Smooth muscle cell (in vitro differentiated cells): Measurements from ENCODE around the gene TGM2. TPM values are rescaled to one million over a fixed set of nuclear protein-coding genes. Genes with fewer than 3 reads are reported as not detected.
A peak's percentile ranks its signal among the peaks of the same experiment; 100 is the strongest.

ENCODE experiments used
- DNase-seq: peaks from one replicate; lab custom pipeline; 2025; ENCODE audit not compliant: unreplicated experiment; lab: John Stamatoyannopoulos, UW
- H2AFZ ChIP-seq: fragments of 200-600 bp; sonication (generic); 2 replicates; pipeline ENCODE4 v1.6.0; 2016; ENCODE audit warnings: antibody characterized with exemption, low read depth, mild to moderate bottlenecking
- H3F3A ChIP-seq: fragments of 200-600 bp; sonication (generic); 2 replicates; pipeline ENCODE4 v1.6.0; 2017; ENCODE audit warnings: antibody characterized with exemption, low read depth
- H3K27ac ChIP-seq: fragments of 200-600 bp; sonication (generic); 2 replicates; pipeline ENCODE4 v1.5.1; 2016; ENCODE audit warnings: low read depth, mild to moderate bottlenecking
- H3K27me3 ChIP-seq: fragments of 200-600 bp; sonication (generic); 2 replicates; pipeline ENCODE4 v1.6.1; 2016; ENCODE audit warnings: low read depth, mild to moderate bottlenecking
- H3K36me3 ChIP-seq: fragments of 200-600 bp; sonication (generic); 2 replicates; pipeline ENCODE4 v1.5.1; 2016; ENCODE audit warnings: low read depth
- H3K4me1 ChIP-seq: fragments of 200-600 bp; sonication (generic); 2 replicates; pipeline ENCODE4 v1.5.1; 2016; ENCODE audit warnings: low read depth
- H3K4me2 ChIP-seq: fragments of 200-600 bp; sonication (generic); 2 replicates; pipeline ENCODE4 v1.6.0; 2016; ENCODE audit warnings: mild to moderate bottlenecking
- H3K4me3 ChIP-seq: fragments of 200-600 bp; sonication (generic); 2 replicates; pipeline ENCODE4 v1.5.1; 2016; ENCODE audit warnings: mild to moderate bottlenecking
- H3K79me2 ChIP-seq: fragments of 200-600 bp; sonication (generic); 2 replicates; pipeline ENCODE4 v1.6.0; 2016; ENCODE audit warnings: low read depth, mild to moderate bottlenecking
- H3K9ac ChIP-seq: fragments of 200-600 bp; sonication (generic); 2 replicates; pipeline ENCODE4 v1.6.0; 2016; ENCODE audit warnings: low read depth
- H3K9me3 ChIP-seq: fragments of 200-600 bp; sonication (generic); replicated peaks from 2 replicates; pipeline ENCODE4 v1.5.1; 2016; ENCODE audit warnings: low read depth
- H4K20me1 ChIP-seq: fragments of 200-600 bp; sonication (generic); 2 replicates; pipeline ENCODE4 v1.6.0; 2016; ENCODE audit warnings: low read depth
- WGBS: methylation state at CpG from one replicate; pipeline ENCODE4 v1.1.7; 2016; ENCODE audit warnings: low lambda C conversion rate; 5-methylcytosine and 5-hydroxymethylcytosine counted together
- polyA plus RNA-seq: library from polyadenylated mRNA; unstranded; fragments of >200 nt; fragmentation: Nextera tagmentation; extraction: Ambion mirVana; gene quantifications from 2 replicates; pipeline ENCODE4 v1.2.1, GENCODE V29; 2016
- total RNA-seq: library from RNA; depleted of rRNA; stranded (reverse); fragments of >200 nt; gene quantifications from 2 replicates; pipeline ENCODE4 v1.2.3, GENCODE V29; 2014
- TF ChIP-seq, protein P1 (sequence below): fragments of 200-600 bp; sonication (generic); IDR thresholded peaks from 2 replicates; pipeline ENCODE4 v1.5.1; 2017; ENCODE audit warnings: borderline replicate concordance, mild to moderate bottlenecking, antibody characterized with exemption; ENCODE audit not compliant: insufficient read depth, poor library complexity, severe bottlenecking

TGM2 gene
- total RNA-seq (53.6 and 72.0 TPM in 2 replicates), polyA plus RNA-seq (41.7 and 85.6 TPM in 2 replicates)

DNA sequence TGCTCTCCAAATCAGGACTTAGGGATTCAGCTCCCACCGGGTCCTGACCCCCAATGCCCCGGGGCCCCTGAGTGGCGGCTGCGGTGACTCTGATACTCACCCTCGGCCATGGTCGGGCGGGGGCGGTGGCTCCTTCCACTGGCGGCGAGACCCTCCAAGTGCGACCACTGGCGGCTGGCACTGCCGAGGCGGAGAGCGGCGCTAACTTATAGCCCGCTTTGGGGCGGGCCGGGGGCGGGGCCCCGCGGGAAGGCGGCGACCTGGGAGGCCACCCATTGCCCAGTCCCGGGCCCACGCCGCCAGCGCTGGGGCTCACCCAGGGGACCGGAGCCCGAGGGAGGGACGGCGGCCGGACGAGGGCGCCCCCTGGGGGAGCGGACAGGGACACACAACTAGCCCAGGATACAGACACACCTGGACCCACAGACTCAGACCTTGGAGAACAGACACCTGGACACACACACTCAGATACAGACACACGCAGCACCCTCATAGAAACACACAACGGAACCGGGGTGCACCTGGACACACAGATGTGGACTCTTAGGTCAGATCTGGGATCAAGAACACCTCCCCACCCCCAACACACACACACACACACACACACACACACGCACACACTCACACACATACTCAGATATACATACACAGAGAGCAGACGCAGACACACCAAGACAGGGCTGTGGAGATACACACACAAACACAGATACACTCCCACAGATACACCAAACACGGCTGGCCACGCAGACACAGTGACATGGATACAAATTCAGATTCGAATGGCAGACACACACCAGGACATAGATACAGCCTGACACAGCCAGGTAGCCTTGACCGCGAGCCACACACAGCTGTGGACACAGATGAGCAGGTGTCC is at the start of gene TGM2:
TGM2 (minus strand) TSS at position 182 of the 877 bp plus-strand sequence; CDS start at position 110, 72 bp downstream.
- peaks cover 9% of the 10 kb centered on the region for H3F3A ChIP-seq
- no peak within 1 kb of the TSS for H3K9ac ChIP-seq
- H3K4me2 ChIP-seq: peak within 1 kb of the TSS; percentile 84
- TF ChIP-seq, protein P1, sequence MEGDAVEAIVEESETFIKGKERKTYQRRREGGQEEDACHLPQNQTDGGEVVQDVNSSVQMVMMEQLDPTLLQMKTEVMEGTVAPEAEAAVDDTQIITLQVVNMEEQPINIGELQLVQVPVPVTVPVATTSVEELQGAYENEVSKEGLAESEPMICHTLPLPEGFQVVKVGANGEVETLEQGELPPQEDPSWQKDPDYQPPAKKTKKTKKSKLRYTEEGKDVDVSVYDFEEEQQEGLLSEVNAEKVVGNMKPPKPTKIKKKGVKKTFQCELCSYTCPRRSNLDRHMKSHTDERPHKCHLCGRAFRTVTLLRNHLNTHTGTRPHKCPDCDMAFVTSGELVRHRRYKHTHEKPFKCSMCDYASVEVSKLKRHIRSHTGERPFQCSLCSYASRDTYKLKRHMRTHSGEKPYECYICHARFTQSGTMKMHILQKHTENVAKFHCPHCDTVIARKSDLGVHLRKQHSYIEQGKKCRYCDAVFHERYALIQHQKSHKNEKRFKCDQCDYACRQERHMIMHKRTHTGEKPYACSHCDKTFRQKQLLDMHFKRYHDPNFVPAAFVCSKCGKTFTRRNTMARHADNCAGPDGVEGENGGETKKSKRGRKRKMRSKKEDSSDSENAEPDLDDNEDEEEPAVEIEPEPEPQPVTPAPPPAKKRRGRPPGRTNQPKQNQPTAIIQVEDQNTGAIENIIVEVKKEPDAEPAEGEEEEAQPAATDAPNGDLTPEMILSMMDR: peak; percentile 85
- H3K9me3 ChIP-seq: no peaks in the 10 kb centered on the region
- H3K36me3 ChIP-seq: no peaks in the 10 kb centered on the region
- DNase-seq: peak; percentile 35
- H2AFZ ChIP-seq: peak within 1 kb of the TSS; percentile 20
- H4K20me1 ChIP-seq: no peaks in the 10 kb centered on the region
- no peak within 1 kb of the TSS for H3K27ac ChIP-seq
- no peaks in the 10 kb centered on the region for H3K4me1 ChIP-seq
- no peaks in the 10 kb centered on the region for H3K27me3 ChIP-seq
- no peaks in the 10 kb centered on the region for H3K79me2 ChIP-seq
- peak within 1 kb of the TSS; percentile 59 for H3K4me3 ChIP-seq
- WGBS: 55% methylated on average over 12 of the region's 46 CpGs

DNA sequence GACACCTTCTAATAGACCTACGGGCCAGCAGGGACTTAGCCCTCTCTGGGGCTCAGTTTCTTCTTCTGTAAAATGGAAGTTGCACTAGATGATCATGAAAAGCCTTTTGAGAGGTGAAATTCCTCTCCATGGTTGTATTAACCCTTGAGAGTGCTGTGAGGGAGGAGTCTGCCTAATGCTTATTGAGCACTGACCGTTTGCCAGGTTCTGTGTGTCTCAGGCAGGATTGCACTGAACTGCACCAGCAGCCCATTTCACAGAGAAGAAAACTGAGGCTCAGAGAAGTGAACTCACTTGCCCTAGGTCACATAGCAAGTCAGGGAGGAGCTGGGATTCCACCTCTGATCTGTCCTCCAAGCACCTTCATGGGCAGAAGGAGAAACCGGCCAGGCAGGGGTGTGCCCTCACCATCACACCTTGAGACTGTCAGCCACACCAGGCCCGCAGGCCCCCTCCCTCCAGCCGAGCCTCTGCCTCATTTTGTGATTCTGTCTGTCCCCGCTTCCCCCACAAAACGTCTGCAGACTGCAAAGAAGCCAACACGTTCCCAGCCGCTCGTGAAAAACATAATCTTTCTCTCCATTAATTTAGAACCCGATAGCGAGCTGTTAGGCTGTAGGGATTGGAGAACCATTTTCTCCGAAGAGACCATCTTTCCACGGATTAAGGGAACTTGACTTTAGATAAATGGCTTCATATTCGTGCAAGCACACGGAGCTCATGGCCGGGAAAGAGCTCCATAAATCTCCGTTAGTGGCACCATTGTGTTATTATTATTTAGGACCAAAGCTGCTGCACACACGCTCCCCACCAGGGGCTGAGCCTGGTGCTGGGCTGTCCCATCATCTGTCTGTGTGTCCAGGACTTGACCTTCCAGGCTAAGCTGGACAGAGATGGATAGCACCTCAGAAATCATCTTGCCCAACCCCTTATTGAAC is 49.5 kb upstream of the TGM2 start:
- no peak overlapping the region for H3K4me3 ChIP-seq
- no peak overlapping the region for H3K27ac ChIP-seq
- no peak overlapping the region for H3K9ac ChIP-seq
- H2AFZ ChIP-seq: no peak overlapping the region
- DNase-seq: no peak
- no peaks in the 10 kb centered on the region for H3K9me3 ChIP-seq
- H3K27me3 ChIP-seq: no peaks in the 10 kb centered on the region
- TF ChIP-seq, protein P1: no peak
- 54% methylated on average over 19 of the region's 19 CpGs for WGBS
- peaks cover 11% of the 10 kb centered on the region for H3F3A ChIP-seq
- H3K4me2 ChIP-seq: no peak overlapping the region
- no peaks in the 10 kb centered on the region for H3K36me3 ChIP-seq
- peaks cover 5% of the 10 kb centered on the region for H3K4me1 ChIP-seq
- H3K79me2 ChIP-seq: no peaks in the 10 kb centered on the region
- H4K20me1 ChIP-seq: no peaks in the 10 kb centered on the region

DNA sequence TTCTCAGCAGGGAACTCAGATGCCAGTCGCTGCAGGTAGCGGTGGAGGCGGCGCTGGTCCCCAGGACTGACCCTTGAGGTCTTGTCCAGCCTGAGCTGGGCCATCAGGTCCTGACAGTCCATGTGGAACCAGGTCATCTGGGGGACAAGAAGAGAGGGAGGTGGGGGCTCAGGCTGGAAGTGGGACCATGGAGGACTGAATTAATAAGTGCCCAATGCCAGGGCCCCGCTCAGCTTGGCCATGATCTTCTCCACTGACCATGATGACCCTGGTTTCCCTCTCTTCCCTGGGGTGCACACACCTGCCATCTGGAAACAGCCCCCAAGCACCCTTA is 48.5 kb upstream of the TGM2 start:
- no peak overlapping the region for H3K9ac ChIP-seq
- H3K9me3 ChIP-seq: no peaks in the 10 kb centered on the region
- no peak overlapping the region for H3K4me3 ChIP-seq
- WGBS: 97% methylated on average over 5 of the region's 5 CpGs
- no peaks in the 10 kb centered on the region for H3K36me3 ChIP-seq
- H3K4me1 ChIP-seq: peaks cover 5% of the 10 kb centered on the region
- H3F3A ChIP-seq: peaks cover 9% of the 10 kb centered on the region
- TF ChIP-seq, protein P1: no peak
- no peak for DNase-seq
- no peak overlapping the region for H2AFZ ChIP-seq
- no peak overlapping the region for H3K27ac ChIP-seq
- H3K79me2 ChIP-seq: no peaks in the 10 kb centered on the region
- no peak overlapping the region for H3K4me2 ChIP-seq
- H4K20me1 ChIP-seq: no peaks in the 10 kb centered on the region
- H3K27me3 ChIP-seq: no peaks in the 10 kb centered on the region
